A549 (cell line): ENCODE results near the gene EDN2.

Experiments
- JUN ChIP-seq, 2 experiments: fragments of >200 bp; sonication (Bioruptor Twin); formaldehyde crosslinking; IDR thresholded peaks; 2 replicates in 1 of 2; 3 replicates in 1 of 2; pipeline ENCODE4 v1.6.1; 2016 to 2017
- POLR2A ChIP-seq: IDR thresholded peaks from 2 replicates; pipeline ENCODE4 v1.6.1; 2012; ENCODE audit warnings: mild to moderate bottlenecking, low read length
- TF ChIP-seq, protein P1 (sequence below): fragments of >200 bp; sonication (Bioruptor Twin); formaldehyde crosslinking; IDR thresholded peaks from 3 replicates; pipeline ENCODE4 v1.5.1; 2016

DNA sequence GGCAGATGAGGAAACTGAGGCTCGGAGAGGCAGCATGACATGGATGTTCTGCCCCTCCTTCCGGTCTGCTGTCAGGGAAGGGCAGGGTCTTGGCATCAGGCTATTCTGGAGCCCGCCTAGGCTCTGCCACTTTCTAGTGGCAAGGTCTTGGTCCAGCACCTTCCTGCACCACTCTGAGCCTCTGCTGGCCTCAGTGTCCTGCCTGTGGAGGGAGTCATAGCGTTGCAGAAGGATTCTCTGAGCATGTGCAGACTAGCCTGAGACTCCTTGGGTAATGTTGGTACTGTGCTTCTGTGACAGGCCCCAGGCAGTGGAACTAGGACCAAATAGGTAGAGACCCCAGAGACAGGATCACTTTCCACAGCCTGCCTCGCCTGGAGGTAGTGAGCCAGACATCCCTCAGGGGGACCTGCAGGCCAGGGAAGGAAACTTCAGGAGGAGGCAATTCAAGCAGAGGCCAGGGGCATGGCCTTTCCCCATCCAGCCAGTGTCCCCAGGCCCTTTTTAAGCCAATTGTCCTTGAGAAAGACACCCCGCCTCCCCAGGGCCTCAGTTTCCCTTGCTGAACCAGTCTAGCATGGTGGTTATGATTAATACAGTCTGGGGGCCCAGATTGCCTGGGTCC lies 10.6 kb downstream of the EDN2 start:
- no peak for TF ChIP-seq JUN (IDR thresholded peaks at IDR 0.05)
- TF ChIP-seq, protein P1, sequence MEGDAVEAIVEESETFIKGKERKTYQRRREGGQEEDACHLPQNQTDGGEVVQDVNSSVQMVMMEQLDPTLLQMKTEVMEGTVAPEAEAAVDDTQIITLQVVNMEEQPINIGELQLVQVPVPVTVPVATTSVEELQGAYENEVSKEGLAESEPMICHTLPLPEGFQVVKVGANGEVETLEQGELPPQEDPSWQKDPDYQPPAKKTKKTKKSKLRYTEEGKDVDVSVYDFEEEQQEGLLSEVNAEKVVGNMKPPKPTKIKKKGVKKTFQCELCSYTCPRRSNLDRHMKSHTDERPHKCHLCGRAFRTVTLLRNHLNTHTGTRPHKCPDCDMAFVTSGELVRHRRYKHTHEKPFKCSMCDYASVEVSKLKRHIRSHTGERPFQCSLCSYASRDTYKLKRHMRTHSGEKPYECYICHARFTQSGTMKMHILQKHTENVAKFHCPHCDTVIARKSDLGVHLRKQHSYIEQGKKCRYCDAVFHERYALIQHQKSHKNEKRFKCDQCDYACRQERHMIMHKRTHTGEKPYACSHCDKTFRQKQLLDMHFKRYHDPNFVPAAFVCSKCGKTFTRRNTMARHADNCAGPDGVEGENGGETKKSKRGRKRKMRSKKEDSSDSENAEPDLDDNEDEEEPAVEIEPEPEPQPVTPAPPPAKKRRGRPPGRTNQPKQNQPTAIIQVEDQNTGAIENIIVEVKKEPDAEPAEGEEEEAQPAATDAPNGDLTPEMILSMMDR: no peak
- no peak for TF ChIP-seq POLR2A
